ENCODE results near the gene DNAJB8.

The DNAJB8 gene

DNA sequence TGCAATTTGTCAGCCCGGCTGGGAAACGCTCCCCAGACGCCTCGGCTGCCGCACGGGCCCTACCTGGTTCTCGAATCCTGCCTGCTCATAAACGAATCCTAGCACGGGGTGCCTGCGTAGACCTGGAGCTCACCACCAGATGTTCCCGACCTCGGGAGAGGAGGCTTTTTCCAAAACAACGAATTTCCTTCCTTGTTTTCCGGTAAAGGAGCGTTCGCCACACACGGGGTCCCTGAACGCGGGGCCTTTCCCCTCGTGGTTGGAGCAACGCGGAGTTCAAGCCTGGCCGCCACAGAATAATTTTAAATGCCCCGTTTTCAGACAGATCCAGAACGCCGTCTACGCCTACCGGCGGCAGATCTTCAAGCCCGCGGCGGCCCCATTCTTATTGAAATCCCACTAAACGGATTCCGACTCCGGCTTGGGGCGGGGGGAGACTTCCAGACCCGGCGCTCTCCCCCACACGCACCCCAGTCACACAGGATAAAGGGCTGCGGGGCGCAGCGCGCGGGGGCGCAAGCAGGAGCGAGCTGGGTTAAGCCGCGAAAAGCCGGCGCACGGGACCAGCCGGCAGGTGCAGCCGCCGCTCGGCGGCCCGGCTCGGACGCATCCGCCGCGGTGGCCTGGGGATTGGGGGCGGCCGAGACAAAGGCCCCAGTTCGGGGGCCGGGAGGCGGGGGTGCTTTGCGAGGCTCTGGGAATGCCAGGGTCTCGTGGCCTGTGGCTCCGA is 25.4 kb upstream of the DNAJB8 start:
- H3K27ac ChIP-seq (ENCODE audit: low read depth, low read length), result no peak overlapping the region
- peaks cover 7% of the 10 kb centered on the region for H3K4me1 ChIP-seq (ENCODE audit: control insufficient read depth, insufficient read depth, low read length)
- H3K27me3 ChIP-seq (ENCODE audit: control insufficient read depth, insufficient read depth, low read length), result peaks cover 61% of the 10 kb centered on the region
- no peaks in the 10 kb centered on the region for H3K36me3 ChIP-seq (ENCODE audit: control insufficient read depth, insufficient read depth, low read length)
- no peak overlapping the region for H3K4me3 ChIP-seq (ENCODE audit: low read length)
- H3K9ac ChIP-seq (ENCODE audit: low read length), result no peak overlapping the region

- Histone ChIP-seq H3K9ac (ENCODE audit: low read length) (no peak overlapping the region), H3K4me3 (ENCODE audit: low read length) (no peak overlapping the region), H3K4me1 (ENCODE audit: control insufficient read depth, insufficient read depth, low read length) (peaks cover 8% of the 10 kb centered on the region), H3K27me3 (ENCODE audit: control insufficient read depth, insufficient read depth, low read length) (peaks cover 61% of the 10 kb centered on the region), H3K36me3 (ENCODE audit: control insufficient read depth, insufficient read depth, low read length) (no peaks in the 10 kb centered on the region), H3K27ac (ENCODE audit: low read depth, low read length) (no peak overlapping the region)
Observed at GRCh38 chr3:128491691-128491940, 24.9 kb upstream of the DNAJB8 start.

- no peak overlapping the region for H3K4me3 ChIP-seq (ENCODE audit: low read length)
- peaks cover 8% of the 10 kb centered on the region for H3K4me1 ChIP-seq (ENCODE audit: control insufficient read depth, insufficient read depth, low read length)
- no peak overlapping the region for H3K9ac ChIP-seq (ENCODE audit: low read length)
- H3K27me3 ChIP-seq (ENCODE audit: control insufficient read depth, insufficient read depth, low read length), result peaks cover 64% of the 10 kb centered on the region
- H3K36me3 ChIP-seq (ENCODE audit: control insufficient read depth, insufficient read depth, low read length), result no peaks in the 10 kb centered on the region
- H3K27ac ChIP-seq (ENCODE audit: low read depth, low read length), result no peak overlapping the region
Observed at GRCh38 chr3:128490915-128491690, 24.4 kb upstream of the DNAJB8 start.

- Histone ChIP-seq H3K4me3 (ENCODE audit: low read length) (no peak overlapping the region), H3K4me1 (ENCODE audit: control insufficient read depth, insufficient read depth, low read length) (peaks cover 8% of the 10 kb centered on the region), H3K27ac (ENCODE audit: low read depth, low read length) (no peak overlapping the region)
Observed at GRCh38 chr3:128490650-128490914, 23.9 kb upstream of the DNAJB8 start.

GRCh38 chr3:128489927-128490649 is 23.4 kb upstream of the DNAJB8 start:
- H3K4me1 ChIP-seq (ENCODE audit: control insufficient read depth, insufficient read depth, low read length), result peaks cover 8% of the 10 kb centered on the region

More at GRCh38 chr3:128490650-128490914, 23.9 kb upstream of the DNAJB8 start:
- H3K36me3 ChIP-seq (ENCODE audit: control insufficient read depth, insufficient read depth, low read length), result no peaks in the 10 kb centered on the region
- no peak overlapping the region for H3K9ac ChIP-seq (ENCODE audit: low read length)
- H3K27me3 ChIP-seq (ENCODE audit: control insufficient read depth, insufficient read depth, low read length), result peaks cover 69% of the 10 kb centered on the region

DNA sequence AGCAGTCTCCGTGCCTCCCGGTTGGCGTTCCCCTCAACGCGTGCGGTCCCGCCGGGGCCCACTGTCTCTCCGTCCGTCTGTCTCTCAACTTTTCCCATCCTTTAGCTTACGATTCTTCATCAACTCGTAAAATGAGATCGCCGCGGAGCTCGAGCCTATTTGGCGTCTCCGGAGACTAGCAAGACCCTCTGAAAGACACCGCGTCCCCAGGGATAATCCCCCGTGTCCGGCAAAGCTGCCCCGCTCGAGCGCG is 22.9 kb upstream of the DNAJB8 start:
- H3K36me3 ChIP-seq (ENCODE audit: control insufficient read depth, insufficient read depth, low read length), result no peaks in the 10 kb centered on the region
- H3K27ac ChIP-seq (ENCODE audit: low read depth, low read length), result no peak overlapping the region
- peaks cover 79% of the 10 kb centered on the region for H3K27me3 ChIP-seq (ENCODE audit: control insufficient read depth, insufficient read depth, low read length)
- H3K9ac ChIP-seq (ENCODE audit: low read length), result no peak overlapping the region
- peaks cover 8% of the 10 kb centered on the region for H3K4me1 ChIP-seq (ENCODE audit: control insufficient read depth, insufficient read depth, low read length)
- peak overlapping the region; percentile 63 for H3K4me3 ChIP-seq (ENCODE audit: low read length)

More at GRCh38 chr3:128489927-128490649, 23.4 kb upstream of the DNAJB8 start:
- Histone ChIP-seq H3K36me3 (ENCODE audit: control insufficient read depth, insufficient read depth, low read length) (no peaks in the 10 kb centered on the region), H3K27ac (ENCODE audit: low read depth, low read length) (no peak overlapping the region), H3K9ac (ENCODE audit: low read length) (no peak overlapping the region), H3K4me3 (ENCODE audit: low read length) (peak overlapping the region; percentile 63), H3K27me3 (ENCODE audit: control insufficient read depth, insufficient read depth, low read length) (peaks cover 74% of the 10 kb centered on the region)

DNA sequence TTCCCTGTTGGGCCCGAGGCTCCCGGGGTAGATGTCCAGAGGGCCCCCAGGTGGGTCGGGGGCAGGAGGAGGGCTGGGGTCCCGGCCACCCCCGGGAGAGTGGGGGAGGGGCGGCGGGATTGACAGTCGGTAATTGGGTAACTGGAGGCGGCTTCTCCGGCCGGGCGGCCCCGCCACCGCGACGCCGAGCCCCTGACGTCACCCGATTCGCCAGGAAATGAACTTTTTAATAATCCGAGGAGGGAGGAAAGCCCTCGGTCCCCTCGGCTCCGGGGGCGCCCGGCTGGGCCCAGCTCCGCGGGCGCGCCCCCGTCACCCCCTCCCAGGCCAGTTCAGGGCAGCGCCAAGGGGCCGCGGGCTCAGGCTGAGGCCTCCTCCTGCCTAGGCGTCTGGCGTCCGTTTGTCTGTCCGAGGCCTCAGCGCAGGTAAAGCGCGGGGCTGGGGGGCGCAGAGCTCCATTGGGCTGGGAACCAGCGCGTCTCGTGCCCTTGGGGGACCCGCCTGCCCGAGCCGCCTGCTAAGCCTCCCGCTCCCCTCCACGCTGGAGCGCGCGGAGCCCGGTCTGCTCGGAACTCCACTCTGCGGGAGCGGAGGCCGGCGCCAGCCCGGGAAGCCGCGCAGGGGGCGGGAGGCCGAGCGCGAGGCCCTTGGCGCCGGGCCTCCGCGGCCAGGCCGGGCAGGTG is 22.4 kb upstream of the DNAJB8 start:
- Histone ChIP-seq H3K36me3 (ENCODE audit: control insufficient read depth, insufficient read depth, low read length) (no peaks in the 10 kb centered on the region), H3K4me1 (ENCODE audit: control insufficient read depth, insufficient read depth, low read length) (peaks cover 8% of the 10 kb centered on the region), H3K27ac (ENCODE audit: low read depth, low read length) (peak overlapping the region; percentile 32), H3K4me3 (ENCODE audit: low read length) (peak overlapping the region; percentile 63), H3K9ac (ENCODE audit: low read length) (no peak overlapping the region), H3K27me3 (ENCODE audit: control insufficient read depth, insufficient read depth, low read length) (peaks cover 78% of the 10 kb centered on the region)

GRCh38 chr3:128488636-128488990 is 21.9 kb upstream of the DNAJB8 start:
- H3K9ac ChIP-seq (ENCODE audit: low read length), result no peak overlapping the region
- H3K36me3 ChIP-seq (ENCODE audit: control insufficient read depth, insufficient read depth, low read length), result no peaks in the 10 kb centered on the region
- no peak overlapping the region for H3K4me3 ChIP-seq (ENCODE audit: low read length)
- H3K4me1 ChIP-seq (ENCODE audit: control insufficient read depth, insufficient read depth, low read length), result peaks cover 8% of the 10 kb centered on the region
- H3K27me3 ChIP-seq (ENCODE audit: control insufficient read depth, insufficient read depth, low read length), result peaks cover 80% of the 10 kb centered on the region
- H3K27ac ChIP-seq (ENCODE audit: low read depth, low read length), result peak overlapping the region; percentile 32

GRCh38 chr3:128487813-128488635 is 21.3 kb upstream of the DNAJB8 start:
- no peak overlapping the region for H3K27ac ChIP-seq (ENCODE audit: low read depth, low read length)
- H3K27me3 ChIP-seq (ENCODE audit: control insufficient read depth, insufficient read depth, low read length), result peaks cover 79% of the 10 kb centered on the region
- no peaks in the 10 kb centered on the region for H3K36me3 ChIP-seq (ENCODE audit: control insufficient read depth, insufficient read depth, low read length)
- peaks cover 8% of the 10 kb centered on the region for H3K4me1 ChIP-seq (ENCODE audit: control insufficient read depth, insufficient read depth, low read length)
- H3K9ac ChIP-seq (ENCODE audit: low read length), result no peak overlapping the region
- peak overlapping the region; percentile 72 for H3K4me3 ChIP-seq (ENCODE audit: low read length)

DNA sequence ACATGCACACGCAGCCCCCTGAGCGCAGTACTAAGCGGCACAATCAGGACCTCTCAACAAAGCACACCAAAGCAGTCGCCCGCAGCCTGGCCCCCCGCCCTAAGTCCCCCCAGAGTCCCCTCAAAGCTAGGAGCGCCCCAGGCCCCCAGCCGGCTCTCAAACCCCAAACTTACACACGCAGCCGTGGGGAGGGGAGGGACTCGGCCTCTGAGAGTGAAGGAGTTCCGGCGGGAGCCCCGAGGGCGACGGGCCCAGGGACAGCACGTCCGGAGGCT is 20.8 kb upstream of the DNAJB8 start:
- no peak overlapping the region for H3K9ac ChIP-seq (ENCODE audit: low read length)
- H3K36me3 ChIP-seq (ENCODE audit: control insufficient read depth, insufficient read depth, low read length), result no peaks in the 10 kb centered on the region
- H3K4me3 ChIP-seq (ENCODE audit: low read length), result peak overlapping the region; percentile 72
- H3K4me1 ChIP-seq (ENCODE audit: control insufficient read depth, insufficient read depth, low read length), result peaks cover 8% of the 10 kb centered on the region
- H3K27ac ChIP-seq (ENCODE audit: low read depth, low read length), result no peak overlapping the region
- H3K27me3 ChIP-seq (ENCODE audit: control insufficient read depth, insufficient read depth, low read length), result peaks cover 83% of the 10 kb centered on the region

DNA sequence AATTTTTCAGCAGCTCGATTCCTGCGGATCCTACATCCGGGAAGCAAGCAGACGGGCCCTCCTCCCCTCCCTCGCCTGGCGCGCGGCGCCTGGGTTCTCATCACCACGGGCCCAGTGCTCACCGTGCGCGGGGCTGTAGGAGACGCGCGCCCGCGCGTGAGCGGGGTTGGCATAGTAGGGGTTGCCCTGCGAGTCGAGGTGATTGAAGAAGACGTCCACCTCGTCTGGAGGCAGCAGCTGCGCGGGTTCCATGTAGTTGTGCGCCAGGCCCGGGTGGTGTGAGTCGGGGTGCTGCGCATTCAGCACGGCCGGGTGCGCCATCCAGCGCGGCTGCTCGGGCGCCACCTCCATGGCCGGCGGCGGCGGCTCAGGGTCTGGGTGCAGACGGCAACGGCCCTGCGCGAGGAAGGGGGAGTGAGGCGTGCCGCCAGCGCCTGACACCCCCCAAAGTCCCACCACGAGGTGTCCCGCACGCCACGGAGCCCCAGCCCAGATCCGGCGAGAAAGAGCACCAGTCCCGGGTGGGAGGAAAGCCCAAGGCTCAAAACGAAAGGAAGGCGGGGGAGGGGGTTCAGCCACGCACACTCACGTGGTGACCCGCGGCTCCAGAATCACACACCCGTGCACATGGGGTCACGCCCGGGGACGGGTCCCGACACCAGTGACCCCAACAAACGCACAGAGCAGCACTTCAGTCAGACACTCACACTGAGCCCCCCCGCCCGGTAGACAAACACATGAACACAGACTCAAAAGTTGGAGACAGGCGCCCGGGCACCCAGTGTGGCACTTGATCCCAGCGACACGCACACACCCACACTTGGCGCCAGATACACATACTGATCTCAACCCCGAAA is 20.2 kb upstream of the DNAJB8 start:
- Histone ChIP-seq H3K36me3 (ENCODE audit: control insufficient read depth, insufficient read depth, low read length) (no peaks in the 10 kb centered on the region), H3K9ac (ENCODE audit: low read length) (no peak overlapping the region), H3K27ac (ENCODE audit: low read depth, low read length) (no peak overlapping the region), H3K4me1 (ENCODE audit: control insufficient read depth, insufficient read depth, low read length) (peaks cover 8% of the 10 kb centered on the region), H3K4me3 (ENCODE audit: low read length) (peak overlapping the region; percentile 72), H3K27me3 (ENCODE audit: control insufficient read depth, insufficient read depth, low read length) (peaks cover 83% of the 10 kb centered on the region)
